SH-SY5Y (cell line): ENCODE data around the gene MICAL3.

ENCODE experiments used
- GATA2 ChIP-seq: IDR thresholded peaks from 2 replicates; pipeline ENCODE4 v1.6.1; 2011; ENCODE audit warnings: mild to moderate bottlenecking, low read depth, low read length
- GATA3 ChIP-seq: IDR thresholded peaks from 2 replicates; pipeline ENCODE4 v1.6.1; 2011; ENCODE audit warnings: low read depth, mild to moderate bottlenecking, low read length, moderate library complexity

DNA sequence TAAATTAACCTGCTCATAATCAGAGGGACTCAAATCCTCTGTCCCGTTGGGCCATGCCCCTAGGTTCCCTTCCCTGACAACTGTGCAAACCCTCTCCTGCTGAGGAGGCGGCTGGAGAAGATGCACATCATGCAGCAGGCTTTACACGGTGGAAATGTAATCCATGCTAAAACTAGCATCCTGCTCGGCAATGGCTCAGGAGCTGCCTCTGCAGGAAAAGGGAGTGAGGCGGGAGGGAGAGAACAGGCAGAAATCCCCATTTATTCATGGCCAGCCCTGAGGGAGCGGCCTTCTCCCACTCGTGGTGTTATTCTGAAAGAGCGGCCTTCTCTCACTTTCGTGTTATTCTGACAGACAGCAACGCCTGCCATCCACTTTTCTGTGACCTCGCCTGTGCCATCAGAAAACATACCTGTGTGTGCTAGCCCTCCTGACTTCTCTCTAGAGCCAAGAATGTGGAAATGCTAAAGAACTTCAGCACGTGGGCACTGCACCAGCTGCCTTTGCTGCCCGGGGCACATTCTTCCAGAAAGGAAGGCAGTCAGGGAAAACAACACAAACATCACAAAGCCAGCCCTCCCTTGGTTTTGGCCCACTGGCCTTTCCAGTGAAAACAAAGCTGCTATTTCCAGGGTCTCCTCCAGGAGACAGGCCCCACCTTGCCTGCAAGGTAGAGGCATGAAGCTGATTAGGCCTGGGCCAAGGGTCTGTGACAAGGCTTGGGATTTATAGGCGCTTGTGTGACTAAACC is 187.2 kb downstream of the MICAL3 start:
- TF ChIP-seq GATA2 (no peak), GATA3 (no peak)
